Smooth muscle cell (in vitro differentiated cells): ENCODE measurements around the gene HOXA1. TPM values are rescaled to one million over a fixed set of nuclear protein-coding genes. Genes with fewer than 3 reads are reported as not detected.
"Not testable (repeated sequence)": the region's sequence is repeated elsewhere in the genome, so short reads cannot be mapped to it uniquely, and the experiment has no call there.

Experiments
- DNase-seq: peaks from one replicate; lab custom pipeline; 2025; ENCODE audit not compliant: unreplicated experiment; lab: John Stamatoyannopoulos, UW
- H2AFZ ChIP-seq: fragments of 200-600 bp; sonication (generic); 2 replicates; pipeline ENCODE4 v1.6.0; 2016; ENCODE audit warnings: antibody characterized with exemption, low read depth, mild to moderate bottlenecking
- H3F3A ChIP-seq: fragments of 200-600 bp; sonication (generic); 2 replicates; pipeline ENCODE4 v1.6.0; 2017; ENCODE audit warnings: antibody characterized with exemption, low read depth
- H3K27ac ChIP-seq: fragments of 200-600 bp; sonication (generic); 2 replicates; pipeline ENCODE4 v1.5.1; 2016; ENCODE audit warnings: low read depth, mild to moderate bottlenecking
- H3K27me3 ChIP-seq: fragments of 200-600 bp; sonication (generic); 2 replicates; pipeline ENCODE4 v1.6.1; 2016; ENCODE audit warnings: low read depth, mild to moderate bottlenecking
- H3K36me3 ChIP-seq: fragments of 200-600 bp; sonication (generic); 2 replicates; pipeline ENCODE4 v1.5.1; 2016; ENCODE audit warnings: low read depth
- H3K4me1 ChIP-seq: fragments of 200-600 bp; sonication (generic); 2 replicates; pipeline ENCODE4 v1.5.1; 2016; ENCODE audit warnings: low read depth
- H3K4me2 ChIP-seq: fragments of 200-600 bp; sonication (generic); 2 replicates; pipeline ENCODE4 v1.6.0; 2016; ENCODE audit warnings: mild to moderate bottlenecking
- H3K4me3 ChIP-seq: fragments of 200-600 bp; sonication (generic); 2 replicates; pipeline ENCODE4 v1.5.1; 2016; ENCODE audit warnings: mild to moderate bottlenecking
- H3K79me2 ChIP-seq: fragments of 200-600 bp; sonication (generic); 2 replicates; pipeline ENCODE4 v1.6.0; 2016; ENCODE audit warnings: low read depth, mild to moderate bottlenecking
- H3K9ac ChIP-seq: fragments of 200-600 bp; sonication (generic); 2 replicates; pipeline ENCODE4 v1.6.0; 2016; ENCODE audit warnings: low read depth
- H3K9me3 ChIP-seq: fragments of 200-600 bp; sonication (generic); replicated peaks from 2 replicates; pipeline ENCODE4 v1.5.1; 2016; ENCODE audit warnings: low read depth
- H4K20me1 ChIP-seq: fragments of 200-600 bp; sonication (generic); 2 replicates; pipeline ENCODE4 v1.6.0; 2016; ENCODE audit warnings: low read depth
- WGBS: methylation state at CpG from one replicate; pipeline ENCODE4 v1.1.7; 2016; ENCODE audit warnings: low lambda C conversion rate; 5-methylcytosine and 5-hydroxymethylcytosine counted together
- polyA plus RNA-seq: library from polyadenylated mRNA; unstranded; fragments of >200 nt; fragmentation: Nextera tagmentation; extraction: Ambion mirVana; gene quantifications from 2 replicates; pipeline ENCODE4 v1.2.1, GENCODE V29; 2016
- total RNA-seq: library from RNA; depleted of rRNA; stranded (reverse); fragments of >200 nt; gene quantifications from 2 replicates; pipeline ENCODE4 v1.2.3, GENCODE V29; 2014
- TF ChIP-seq, protein P1 (sequence below): fragments of 200-600 bp; sonication (generic); IDR thresholded peaks from 2 replicates; pipeline ENCODE4 v1.5.1; 2017; ENCODE audit warnings: borderline replicate concordance, mild to moderate bottlenecking, antibody characterized with exemption; ENCODE audit not compliant: insufficient read depth, poor library complexity, severe bottlenecking

Gene HOXA1
- total and polyA plus RNA-seq, 2 experiments from 2014 or later, result 0.40 TPM; not detected in 1

DNA sequence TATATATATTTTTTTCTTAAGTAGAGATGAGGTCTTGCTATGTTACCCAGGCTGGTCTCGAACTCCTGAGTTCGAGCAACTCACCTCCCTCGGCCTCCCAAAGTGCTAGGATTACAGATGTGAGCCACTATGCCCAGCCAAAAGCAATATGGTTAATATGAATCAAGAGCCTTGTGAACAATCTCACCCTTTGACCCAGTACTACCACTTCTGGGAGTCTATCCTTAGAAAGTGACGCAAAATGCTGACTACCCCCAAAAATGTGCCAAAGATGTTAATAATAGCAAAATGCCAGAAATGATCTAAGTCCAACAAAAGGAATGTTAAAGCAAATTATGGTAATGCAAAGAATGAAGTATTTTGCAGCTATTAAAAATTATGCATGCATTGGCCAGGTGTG, 44.3 kb downstream of the HOXA1 start:
- Histone ChIP-seq H3K27ac (no peak overlapping the region), H3K79me2 (no peaks in the 10 kb centered on the region), H3K9me3 (no peaks in the 10 kb centered on the region), H3F3A (no peaks in the 10 kb centered on the region), H4K20me1 (no peaks in the 10 kb centered on the region), H3K4me2 (no peak overlapping the region), H3K4me1 (no peaks in the 10 kb centered on the region), H3K27me3 (no peaks in the 10 kb centered on the region), H3K4me3 (no peak overlapping the region), H3K9ac (no peak overlapping the region), H2AFZ (no peak overlapping the region), H3K36me3 (no peaks in the 10 kb centered on the region)
- TF ChIP-seq, protein P1, sequence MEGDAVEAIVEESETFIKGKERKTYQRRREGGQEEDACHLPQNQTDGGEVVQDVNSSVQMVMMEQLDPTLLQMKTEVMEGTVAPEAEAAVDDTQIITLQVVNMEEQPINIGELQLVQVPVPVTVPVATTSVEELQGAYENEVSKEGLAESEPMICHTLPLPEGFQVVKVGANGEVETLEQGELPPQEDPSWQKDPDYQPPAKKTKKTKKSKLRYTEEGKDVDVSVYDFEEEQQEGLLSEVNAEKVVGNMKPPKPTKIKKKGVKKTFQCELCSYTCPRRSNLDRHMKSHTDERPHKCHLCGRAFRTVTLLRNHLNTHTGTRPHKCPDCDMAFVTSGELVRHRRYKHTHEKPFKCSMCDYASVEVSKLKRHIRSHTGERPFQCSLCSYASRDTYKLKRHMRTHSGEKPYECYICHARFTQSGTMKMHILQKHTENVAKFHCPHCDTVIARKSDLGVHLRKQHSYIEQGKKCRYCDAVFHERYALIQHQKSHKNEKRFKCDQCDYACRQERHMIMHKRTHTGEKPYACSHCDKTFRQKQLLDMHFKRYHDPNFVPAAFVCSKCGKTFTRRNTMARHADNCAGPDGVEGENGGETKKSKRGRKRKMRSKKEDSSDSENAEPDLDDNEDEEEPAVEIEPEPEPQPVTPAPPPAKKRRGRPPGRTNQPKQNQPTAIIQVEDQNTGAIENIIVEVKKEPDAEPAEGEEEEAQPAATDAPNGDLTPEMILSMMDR, result no peak
- 91% methylated on average over 4 of the region's 4 CpGs for WGBS
- DNase-seq, result no peak

DNA sequence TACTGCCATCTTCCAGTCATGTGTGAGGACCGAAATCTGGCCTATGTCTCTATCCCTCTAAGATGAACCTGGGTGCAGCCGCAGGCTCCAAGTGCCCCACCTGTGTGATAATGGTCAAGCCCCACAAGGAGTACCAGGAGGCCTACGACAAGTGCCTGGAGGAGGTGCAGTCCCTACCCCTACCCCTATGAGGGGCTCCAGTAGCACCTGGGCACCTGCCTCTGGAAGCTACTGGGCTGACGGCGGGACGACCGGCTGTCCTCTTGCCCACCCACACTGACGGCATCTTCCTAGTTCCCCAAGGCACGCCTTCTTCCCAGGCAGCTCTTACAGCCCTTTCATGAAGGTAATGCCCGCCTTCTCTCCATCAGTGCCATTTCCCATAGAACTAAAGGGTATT, 47.4 kb downstream of the HOXA1 start:
- no peaks in the 10 kb centered on the region for H3K79me2 ChIP-seq
- H3K9ac ChIP-seq, result no peak overlapping the region
- no peaks in the 10 kb centered on the region for H3K36me3 ChIP-seq
- H3K27ac ChIP-seq, result no peak overlapping the region
- no peak overlapping the region for H3K4me2 ChIP-seq
- H3K27me3 ChIP-seq, result no peaks in the 10 kb centered on the region
- H3F3A ChIP-seq, result no peaks in the 10 kb centered on the region
- no peaks in the 10 kb centered on the region for H3K9me3 ChIP-seq
- H3K4me3 ChIP-seq, result no peak overlapping the region
- TF ChIP-seq, protein P1, result no peak
- 88% methylated on average over 10 of the region's 10 CpGs for WGBS
- H4K20me1 ChIP-seq, result no peaks in the 10 kb centered on the region
- H2AFZ ChIP-seq, result no peak overlapping the region
- DNase-seq, result no peak
- no peaks in the 10 kb centered on the region for H3K4me1 ChIP-seq

DNA sequence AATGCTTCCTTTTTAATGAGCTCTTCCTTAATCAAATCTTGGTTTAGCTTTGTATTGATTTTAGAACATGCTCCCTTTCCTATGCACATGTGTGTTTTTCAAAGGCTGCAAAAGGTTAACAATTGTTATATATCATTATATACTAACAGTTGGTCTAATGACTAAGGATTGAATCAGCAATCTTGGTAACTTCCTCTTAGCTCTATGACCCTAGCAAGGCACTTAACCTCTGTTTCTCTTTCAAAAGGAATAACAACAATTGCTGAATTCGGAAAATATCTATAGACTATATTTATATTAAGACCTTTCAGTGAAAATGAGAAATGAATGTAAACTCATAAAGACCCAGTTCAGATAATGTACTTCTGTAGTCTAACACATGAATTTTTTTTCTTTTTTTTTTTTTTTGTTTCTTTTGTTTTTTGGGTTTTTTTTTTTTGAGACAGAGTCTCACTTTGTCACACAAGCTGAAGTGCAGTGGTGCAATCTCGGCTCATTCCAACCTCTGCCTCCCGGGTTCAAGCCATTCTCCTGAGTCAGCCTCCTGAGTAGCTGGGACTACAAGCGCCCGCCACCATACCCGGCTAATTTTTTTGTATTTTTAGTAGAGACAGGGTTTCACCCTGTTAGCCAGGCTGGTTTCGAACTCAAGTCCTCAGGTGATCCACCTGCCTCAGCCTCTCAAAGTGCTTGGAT, 48.8 kb downstream of the HOXA1 start:
- no peaks in the 10 kb centered on the region for H3F3A ChIP-seq
- DNase-seq, result no peak
- no peak overlapping the region for H3K4me2 ChIP-seq
- no peak overlapping the region for H3K4me3 ChIP-seq
- no peaks in the 10 kb centered on the region for H3K36me3 ChIP-seq
- no peak overlapping the region for H2AFZ ChIP-seq
- no peak overlapping the region for H3K27ac ChIP-seq
- H3K4me1 ChIP-seq, result no peaks in the 10 kb centered on the region
- H4K20me1 ChIP-seq, result no peaks in the 10 kb centered on the region
- 86% methylated on average over 7 of the region's 7 CpGs for WGBS
- TF ChIP-seq, protein P1, result no peak
- H3K27me3 ChIP-seq, result no peaks in the 10 kb centered on the region
- no peak overlapping the region for H3K9ac ChIP-seq
- H3K79me2 ChIP-seq, result no peaks in the 10 kb centered on the region
- H3K9me3 ChIP-seq, result no peaks in the 10 kb centered on the region

DNA sequence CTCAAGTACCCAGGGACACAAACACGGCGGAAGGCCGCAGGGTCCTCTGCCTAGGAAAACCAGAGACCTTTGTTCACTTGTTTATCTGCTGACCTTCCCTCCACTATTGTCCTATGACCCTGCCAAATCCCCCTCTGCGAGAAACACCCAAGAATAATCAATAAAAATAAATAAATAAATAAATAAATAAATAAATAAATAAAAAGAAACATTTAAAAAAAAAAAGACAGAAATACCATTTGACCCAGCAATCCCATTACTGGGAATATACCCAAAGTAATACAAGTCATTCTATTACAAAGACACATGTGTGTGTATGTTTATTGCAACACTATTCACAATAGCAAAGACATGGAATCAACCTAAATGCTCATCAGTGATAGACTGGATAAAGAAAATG, 49.8 kb downstream of the HOXA1 start:
- H3K4me2 ChIP-seq, H3K4me1 ChIP-seq, H3K27ac ChIP-seq, H4K20me1 ChIP-seq, H3K9me3 ChIP-seq, H2AFZ ChIP-seq, H3F3A ChIP-seq, H3K36me3 ChIP-seq, DNase-seq, H3K27me3 ChIP-seq, H3K9ac ChIP-seq, H3K79me2 ChIP-seq, H3K4me3 ChIP-seq: not testable (repeated sequence)
- 85% methylated on average over 1 of the region's 4 CpGs for whole genome bisulfite sequencing

DNA sequence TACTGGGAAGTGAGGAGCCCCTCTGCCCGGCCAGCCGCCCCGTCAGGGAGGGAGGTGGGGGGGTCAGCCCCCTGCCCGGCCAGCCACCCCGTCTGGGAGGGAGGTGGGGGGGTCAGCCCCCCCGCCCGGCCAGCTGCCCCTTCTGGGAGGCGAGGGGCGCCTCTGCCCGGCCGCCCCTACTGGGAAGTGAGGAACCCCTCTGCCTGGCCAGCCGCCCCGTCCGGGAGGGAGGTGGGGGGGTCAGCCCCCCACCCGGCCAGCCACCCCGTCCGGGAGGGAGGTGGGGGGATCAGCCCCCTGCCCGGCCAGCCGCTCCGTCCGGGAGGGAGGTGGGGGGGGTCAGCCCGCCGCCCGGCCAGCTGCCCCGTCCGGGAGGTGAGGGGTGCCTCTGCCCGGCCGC, 50.7 kb downstream of the HOXA1 start:
- not testable (repeated sequence) for H3K4me2 ChIP-seq, H3K36me3 ChIP-seq
- no CpG with 5 or more reads among the region's 28 CpGs for WGBS

More for the DNA sequence above, 50.7 kb downstream of the HOXA1 start:
- H3K79me2 ChIP-seq, H3K4me1 ChIP-seq, H3K9me3 ChIP-seq, H4K20me1 ChIP-seq, H3K27ac ChIP-seq, H3K4me3 ChIP-seq, H2AFZ ChIP-seq, H3F3A ChIP-seq, H3K27me3 ChIP-seq, H3K9ac ChIP-seq, DNase-seq: not testable (repeated sequence)
